ENCODE results near the gene DUSP22. TPM values are rescaled to one million over a fixed set of nuclear protein-coding genes. Genes with fewer than 3 reads are reported as not detected.
"Not testable (repeated sequence)": the region's sequence is repeated elsewhere in the genome, so short reads cannot be mapped to it uniquely, and the experiment has no call there.

Gene DUSP22
- total RNA-seq, 1 donor from 2014 or later = 25.3 TPM

DNA sequence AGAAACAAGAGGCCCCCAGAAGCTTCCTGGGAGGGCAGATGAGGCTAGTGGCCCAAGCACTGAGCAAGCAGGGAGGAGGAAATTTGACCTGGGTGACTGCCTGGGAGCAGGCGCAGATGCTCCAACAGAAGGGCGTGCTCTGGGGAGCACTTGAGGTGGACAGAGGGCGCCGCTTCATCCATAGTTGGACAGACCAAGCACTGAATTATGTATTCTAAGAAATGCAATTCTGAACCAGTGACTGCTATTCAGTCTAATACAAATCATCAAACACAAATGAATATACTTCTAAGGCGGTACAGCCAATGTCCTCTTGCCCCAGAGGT, 70.6 kb downstream of the DUSP22 start:
- no peak for DNase-seq (ENCODE audit: low read depth, low spot score)

- DNase-seq (ENCODE audit: low read depth, low spot score) = no peak
Measured at GRCh38 chr6:363291-363690, 71.0 kb downstream of the DUSP22 start.

- no peak for DNase-seq (ENCODE audit: low read depth, low spot score)
Measured at GRCh38 chr6:363909-364308, 71.6 kb downstream of the DUSP22 start.

DNA sequence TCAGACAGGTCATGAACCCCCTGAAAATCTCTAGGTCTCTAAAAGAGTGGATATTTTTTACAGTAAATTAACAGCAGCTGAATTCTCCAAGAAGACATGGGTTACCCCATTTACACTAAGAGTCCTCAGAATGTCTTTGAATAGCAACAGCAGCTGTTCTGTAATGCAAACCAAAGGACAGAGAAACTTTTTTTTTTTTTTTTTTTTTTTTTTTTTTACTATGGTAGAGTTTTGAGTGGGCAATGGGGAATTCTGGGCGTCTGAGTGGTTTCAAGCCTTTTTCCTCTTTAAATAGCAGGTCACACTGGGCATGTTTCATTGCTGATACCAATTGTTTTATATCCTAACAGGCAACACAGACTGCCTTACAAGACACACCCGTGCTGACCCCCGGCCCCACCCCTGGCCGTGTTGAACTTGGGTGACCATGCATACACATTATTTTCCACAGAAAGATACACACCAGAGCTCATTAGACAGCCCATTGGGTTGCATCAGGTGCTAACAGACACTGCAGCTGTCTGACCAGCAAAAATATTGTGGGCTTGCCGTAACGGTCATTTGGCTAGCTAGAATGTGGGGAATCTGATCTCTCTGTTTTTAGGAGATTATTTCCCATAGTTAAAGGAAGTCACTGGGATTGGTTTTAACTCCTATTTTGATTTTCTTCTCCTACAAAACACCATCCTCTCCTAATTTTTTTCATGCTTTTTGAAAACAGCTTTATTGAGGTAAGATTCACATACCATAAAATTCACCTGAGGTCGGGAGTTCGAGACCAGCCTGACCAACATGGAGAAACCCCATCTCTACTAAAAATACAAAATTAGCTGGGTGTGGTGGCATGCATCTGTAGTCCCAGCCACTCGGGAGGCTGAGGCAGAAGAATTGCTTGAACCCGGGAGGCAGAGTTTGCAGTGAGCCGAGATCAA, 72.6 kb downstream of the DUSP22 start:
- no peak for DNase-seq (ENCODE audit: low read depth, low spot score)

DNA sequence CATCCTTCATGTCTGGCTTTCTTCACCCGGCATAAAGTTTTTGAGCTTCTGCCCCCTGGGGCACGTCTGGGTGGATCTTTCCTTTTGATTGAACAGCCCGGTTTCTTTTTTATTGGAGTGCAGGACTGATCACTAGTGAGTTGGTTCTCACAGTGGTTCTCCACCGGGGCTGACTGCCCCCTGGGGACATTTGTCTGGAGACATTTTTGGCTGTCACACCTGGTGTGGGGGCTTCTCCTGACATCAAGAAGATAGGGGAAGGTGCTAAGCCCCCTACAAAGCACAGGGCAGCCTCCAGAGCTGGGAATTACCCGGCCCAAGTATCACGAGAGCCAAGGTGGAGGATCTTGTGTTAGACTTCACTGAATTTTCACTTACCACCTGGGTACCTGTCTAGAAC, 73.5 kb downstream of the DUSP22 start:
- no peak for DNase-seq (ENCODE audit: low read depth, low spot score)

DNA sequence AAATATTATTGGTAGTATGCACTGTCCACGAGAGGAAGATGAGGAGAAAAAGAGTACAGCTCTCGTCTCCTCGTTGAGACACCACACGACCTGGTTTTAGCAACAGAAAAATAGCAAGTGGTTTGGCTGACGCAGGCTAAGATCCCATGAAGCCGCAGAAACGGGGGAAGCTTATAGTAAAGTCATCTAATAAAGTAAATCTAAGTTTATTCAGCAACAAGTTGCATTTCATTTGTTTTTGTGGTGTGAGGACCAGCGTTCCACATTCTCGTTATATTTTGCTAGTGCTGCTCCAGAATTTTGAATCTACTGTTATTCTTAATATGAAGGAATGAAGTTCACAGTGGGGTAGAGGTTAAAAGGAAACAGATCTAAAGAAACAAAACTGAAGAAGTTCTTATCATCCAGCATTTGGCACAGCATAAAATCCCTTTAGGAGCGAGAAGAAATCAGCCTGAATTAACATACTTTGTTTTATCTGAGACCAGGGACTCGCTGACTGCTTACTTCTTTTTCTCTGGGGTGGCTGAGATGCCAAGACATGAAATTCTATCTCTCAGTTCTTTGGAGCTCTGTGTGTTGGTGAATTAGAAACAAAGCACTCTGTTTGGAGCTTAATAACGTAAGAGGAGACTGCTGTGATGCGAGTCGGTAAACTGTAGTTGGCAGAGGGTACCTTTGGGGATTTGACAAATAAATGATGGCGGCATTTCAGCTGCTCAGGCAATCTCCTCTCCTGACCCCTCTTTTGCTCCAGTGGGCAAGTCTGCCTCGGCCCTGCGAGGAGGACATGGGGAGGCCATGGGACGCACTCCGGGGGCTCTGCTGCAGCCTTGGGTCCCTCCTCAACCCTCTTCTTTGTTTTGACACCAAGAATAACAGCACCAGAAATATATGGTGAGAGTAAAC, 74.4 kb downstream of the DUSP22 start:
- no peak for DNase-seq (ENCODE audit: low read depth, low spot score)

GRCh38 chr6:367298-367794, 75.1 kb downstream of the DUSP22 start:
- no peak for DNase-seq (ENCODE audit: low read depth, low spot score)

GRCh38 chr6:367891-368630, 75.8 kb downstream of the DUSP22 start:
- no peak for DNase-seq (ENCODE audit: low read depth, low spot score)

GRCh38 chr6:369559-370431, 77.5 kb downstream of the DUSP22 start:
- no peak for DNase-seq (ENCODE audit: low read depth, low spot score)

- DNase-seq (ENCODE audit: low read depth, low spot score) = no peak
Measured at GRCh38 chr6:370555-370954, 78.3 kb downstream of the DUSP22 start.

- not testable (repeated sequence) for DNase-seq (ENCODE audit: low read depth, low spot score)
Measured at GRCh38 chr6:371851-372250, 79.6 kb downstream of the DUSP22 start.

- DNase-seq (ENCODE audit: low read depth, low spot score) = no peak
Measured at GRCh38 chr6:372336-372911, 80.1 kb downstream of the DUSP22 start.

DNA sequence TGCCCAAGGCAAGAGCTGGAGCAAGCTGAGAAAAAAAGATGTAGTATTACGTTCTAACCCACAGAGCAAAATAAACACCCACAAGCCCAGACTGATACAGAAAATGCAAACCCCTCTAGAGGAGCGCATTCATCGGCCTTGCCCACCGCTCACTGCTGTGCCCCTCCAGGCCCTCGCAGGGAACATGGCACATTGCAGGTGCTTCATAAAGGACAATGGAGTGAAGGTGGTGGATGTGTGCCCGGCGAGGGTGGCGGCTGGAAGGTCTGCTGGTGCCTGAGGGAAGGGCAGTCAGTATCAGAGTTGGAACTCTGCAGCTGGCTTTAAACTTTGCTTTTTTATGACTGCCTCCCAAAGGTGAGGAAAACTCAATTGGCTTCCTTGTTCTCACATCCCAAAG, 80.7 kb downstream of the DUSP22 start:
- DNase-seq (ENCODE audit: low read depth, low spot score) = no peak

GRCh38 chr6:373773-374724, 81.8 kb downstream of the DUSP22 start:
- DNase-seq (ENCODE audit: low read depth, low spot score) = no peak

DNA sequence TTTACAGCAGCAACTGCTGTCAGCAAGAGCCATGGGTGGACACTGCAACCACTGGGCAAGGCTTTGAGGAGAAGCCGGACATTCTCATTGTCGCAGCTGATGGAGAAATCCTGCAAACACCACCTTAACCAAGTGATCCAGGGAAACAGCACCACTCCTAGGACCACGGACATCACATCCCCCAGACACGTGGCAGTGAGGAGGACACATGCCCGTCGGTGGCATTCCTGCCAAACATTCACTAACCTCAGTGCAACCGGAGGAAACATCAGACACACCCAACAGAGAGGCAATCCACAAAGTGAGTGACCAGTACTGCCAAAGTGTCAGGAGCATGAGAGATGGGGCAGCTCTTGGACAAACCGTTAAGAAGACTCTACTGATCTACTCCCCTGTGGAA, 82.7 kb downstream of the DUSP22 start:
- DNase-seq (ENCODE audit: low read depth, low spot score) = no peak

- DNase-seq (ENCODE audit: low read depth, low spot score) = no peak
Measured at GRCh38 chr6:376827-377640, 84.7 kb downstream of the DUSP22 start.

DNA sequence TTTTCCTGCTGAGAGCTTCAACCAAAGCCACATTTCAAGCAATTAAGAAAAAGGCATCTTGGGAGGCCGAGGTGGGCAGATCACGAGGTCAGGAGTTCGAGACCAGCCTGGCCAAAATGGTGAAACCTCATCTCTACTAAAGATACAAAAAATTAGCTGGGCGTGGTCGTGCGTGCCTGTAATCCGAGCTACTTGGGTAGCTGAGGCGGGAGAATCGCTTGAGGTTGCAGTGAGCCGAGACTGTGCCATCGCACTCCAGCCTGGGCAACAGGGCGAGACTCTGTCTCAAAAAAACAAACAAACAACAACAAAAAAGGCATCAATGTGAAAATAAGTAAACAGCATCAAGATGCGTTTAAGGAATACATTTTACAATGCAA, 85.3 kb downstream of the DUSP22 start:
- DNase-seq (ENCODE audit: low read depth, low spot score) = not testable (repeated sequence)

Measured in pulmonary artery endothelial cell (primary cell).